HepG2 (cell line): Measurements from ENCODE around the gene KRT73. TPM values are rescaled to one million over a fixed set of nuclear protein-coding genes. Genes with fewer than 3 reads are reported as not detected.

Source experiments
- ATAC-seq: fragments of 200-7000 bp; cut with Tn5 transposase; 3 replicates; pipeline ENCODE4 v1.9.1; 2020; ENCODE audit warnings: mild to moderate bottlenecking, moderate library complexity
- BruUV-seq: library from RNA; stranded (reverse); fragments of 400-500 nt; replicated peaks from 2 replicates; lab custom pipeline; 2021; lab: Mats Ljungman, UMichigan
- CTCF ChIA-PET: fragments of 300-600 bp; formaldehyde crosslinking; extraction: SDS; loops from one replicate; lab custom pipeline; 2021; ENCODE audit warnings: low total read pairs, inconsistent platforms, low intra/inter-chr PET ratio; lab: Yijun Ruan, JAX
- POLR2A ChIA-PET: fragments of 350-600 bp; sonication (Branson Sonifier 250); formaldehyde crosslinking; loops from one replicate; lab custom pipeline; 2020; ENCODE audit warnings: antibody characterized with exemption, inconsistent platforms; lab: Yijun Ruan, JAX
- DNase-seq: peaks from one replicate; pipeline ENCODE4 v3.0.0-alpha.2; 2015; ENCODE audit warnings: low spot score
- FAIRE-seq: peaks from 3 replicates; lab custom pipeline; 2011; peaks lifted over from hg19 to GRCh38; lab: Jason Lieb, UNC
- H2AFZ ChIP-seq: one replicate; pipeline ENCODE4 v1.6.1; 2011; ENCODE audit warnings: low read length, inconsistent platforms
- H3K27ac ChIP-seq: fragments of 300-600 bp; 3 replicates; pipeline ENCODE4 v1.8.0; 2011; ENCODE audit warnings: mixed run types, mild to moderate bottlenecking, mixed read lengths, low read length, inconsistent platforms; ENCODE audit not compliant: insufficient read depth; ENCODE audit errors: extremely low read length
- H3K27me3 ChIP-seq, 2 experiments: fragments of 200-600 bp in 1 of 2; 2 replicates in 1 of 2; 3 replicates in 1 of 2; pipeline versions ENCODE4 v1.6.0 to v1.8.0; 2011; ENCODE audit warnings: low read length in 2 of 2, mild to moderate bottlenecking in 2 of 2, moderate library complexity in 2 of 2, inconsistent platforms in 1 of 2; ENCODE audit not compliant: insufficient read depth in 2 of 2, control insufficient read depth in 1 of 2
- H3K36me3 ChIP-seq, 2 experiments: fragments of 200-600 bp in 1 of 2; replicated peaks in 1 of 2; 2 replicates in 1 of 2; 3 replicates in 1 of 2; pipeline versions ENCODE4 v1.5.1 to v1.8.0; 2011; ENCODE audit warnings: low read length in 2 of 2, inconsistent platforms in 1 of 2; ENCODE audit not compliant: insufficient read depth in 2 of 2, control insufficient read depth in 1 of 2
- H3K4me1 ChIP-seq: 2 replicates; pipeline ENCODE4 v1.5.1; 2012; ENCODE audit warnings: low read length, inconsistent platforms; ENCODE audit not compliant: insufficient read depth
- H3K4me2 ChIP-seq: 2 replicates; pipeline ENCODE4 v1.6.0; 2011; ENCODE audit warnings: low read depth, low read length, inconsistent platforms
- H3K4me3 ChIP-seq, 3 experiments: fragments of 200-600 bp in 1 of 3; sonication (generic), shearing (Covaris generic) in 1 of 3; replicated peaks in 1 of 3; 2 replicates each; pipeline ENCODE4 v1.5.1; 2011 to 2016; ENCODE audit warnings: low read length in 3 of 3, inconsistent platforms in 2 of 3, low read depth in 2 of 3, mild to moderate bottlenecking in 2 of 3, control low read depth in 1 of 3, mixed read lengths in 1 of 3; ENCODE audit not compliant: insufficient read depth in 1 of 3
- H3K79me2 ChIP-seq: one replicate; pipeline ENCODE4 v1.6.1; 2011; ENCODE audit warnings: low read length, inconsistent platforms; ENCODE audit not compliant: insufficient read depth
- H3K9ac ChIP-seq: 2 replicates; pipeline ENCODE4 v1.6.0; 2011; ENCODE audit warnings: mild to moderate bottlenecking, low read depth, low read length, inconsistent platforms; ENCODE audit not compliant: insufficient read depth
- H3K9me3 ChIP-seq: 2 replicates; pipeline ENCODE4 v1.5.1; 2012; ENCODE audit warnings: mild to moderate bottlenecking, low read length
- H4K20me1 ChIP-seq: 2 replicates; pipeline ENCODE4 v1.6.0; 2011; ENCODE audit warnings: inconsistent platforms, mild to moderate bottlenecking, low read length, moderate library complexity; ENCODE audit not compliant: insufficient read depth
- ATRX ChIP-seq: sonication (generic); formaldehyde crosslinking; IDR thresholded peaks from 2 replicates; pipeline ENCODE4 v1.4.0; 2020; ENCODE audit warnings: missing genetic modification reagents, borderline replicate concordance
- CSRNP1 ChIP-seq: sonication (generic); formaldehyde crosslinking; IDR thresholded peaks from 2 replicates; pipeline ENCODE4 v1.8.1; 2023; ENCODE audit warnings: mild to moderate bottlenecking, missing genetic modification reagents
- EZH2 ChIP-seq: conservative IDR thresholded peaks from 2 replicates; pipeline ENCODE4 v1.6.1; 2012; ENCODE audit warnings: mild to moderate bottlenecking, low read depth, low read length, moderate library complexity
- MLLT10 ChIP-seq: sonication (generic); formaldehyde crosslinking; IDR thresholded peaks from 2 replicates; pipeline ENCODE4 v1.4.0; 2020; ENCODE audit warnings: missing genetic modification reagents
- NR2F2 ChIP-seq: IDR thresholded peaks from 2 replicates; pipeline ENCODE4 v1.6.1; 2012; ENCODE audit warnings: low read depth, inconsistent platforms, borderline replicate concordance
- PHF8 ChIP-seq: sonication (generic); formaldehyde crosslinking; IDR thresholded peaks from 2 replicates; pipeline ENCODE4 v1.5.0; 2020; ENCODE audit warnings: missing genetic modification reagents
- PREB ChIP-seq: sonication (generic); formaldehyde crosslinking; IDR thresholded peaks from 2 replicates; pipeline ENCODE4 v1.4.0; 2020; ENCODE audit warnings: missing genetic modification reagents
- SP5 ChIP-seq: IDR thresholded peaks from 2 replicates; pipeline ENCODE4 v1.6.1; 2016; ENCODE audit warnings: low read depth, borderline replicate concordance
- SUZ12 ChIP-seq: fragments of 150-350 bp; IDR thresholded peaks from 2 replicates; pipeline ENCODE4 v1.6.1; 2014; ENCODE audit warnings: low read depth, low read length
- ZBTB37 ChIP-seq: sonication (generic); formaldehyde crosslinking; IDR thresholded peaks from 2 replicates; pipeline ENCODE4 v1.4.0; 2020; ENCODE audit warnings: mild to moderate bottlenecking, missing genetic modification reagents
- ZNF121 ChIP-seq: sonication (generic); formaldehyde crosslinking; IDR thresholded peaks from 2 replicates; pipeline ENCODE4 v1.5.0; 2020; ENCODE audit warnings: mild to moderate bottlenecking, missing genetic modification reagents
- ZNF770 ChIP-seq: sonication (generic); formaldehyde crosslinking; IDR thresholded peaks from 2 replicates; pipeline ENCODE4 v1.5.0; 2020; ENCODE audit warnings: mild to moderate bottlenecking, missing genetic modification reagents
- ZNF879 ChIP-seq: sonication (generic); formaldehyde crosslinking; IDR thresholded peaks from 2 replicates; pipeline ENCODE4 v1.8.1; 2023; ENCODE audit warnings: missing genetic modification reagents
- WGBS: methylation state at CpG from one replicate; pipeline ENCODE4 v1.1.6; 2017; ENCODE audit warnings: low lambda C conversion rate; 5-methylcytosine and 5-hydroxymethylcytosine counted together
- in situ Hi-C: cut with HindIII; loops from 2 replicates; pipeline ENCODE4 v1.10.0; 2017; ENCODE audit warnings: low pct_unique_long_range_greater_than_20kb; ENCODE audit not compliant: extremely low pct_ligation_motif_present
- intact Hi-C: fragments of 100-400 bp; cut with micrococcal nuclease; formaldehyde crosslinking; loops from one replicate; pipeline ENCODE4 v1.10.0; 2022; ENCODE audit not compliant: unreplicated experiment
- polyA plus RNA-seq, 8 experiments: library from polyadenylated mRNA; depleted of rRNA in 3 of 8; stranded (reverse) in 7 of 8; unstranded in 1 of 8; fragments of >200 nt; fragmentation: Illumina TruSeq in 4 of 8; extraction: Trizol in 4 of 8; gene quantifications; 2 replicates each; pipeline versions ENCODE4 v1.2.1 to v1.2.3, GENCODE V29; 2011 to 2016; ENCODE audit warnings: low read depth in 4 of 8, missing spikeins in 1 of 8, mixed read lengths in 1 of 8; ENCODE audit not compliant: insufficient read depth in 1 of 8
- total RNA-seq, 5 experiments: library from RNA; depleted of rRNA; stranded (reverse); fragments of >200 nt; fragmentation: Illumina TruSeq; extraction: Trizol; gene quantifications; 2 replicates each; pipeline ENCODE4 v1.2.3, GENCODE V29; 2016; ENCODE audit warnings: low read depth in 1 of 5

Gene KRT73
- total and polyA plus RNA-seq, 2 of the 13 experiments (the other 11 are each of a cell fraction or from before 2014, with no cell fraction given): not detected

- Histone ChIP-seq H4K20me1 (no peaks in the 10 kb centered on the region), H3K4me2 (no peak overlapping the region), H3K4me3 (no peak overlapping the region), H3K4me1 (no peaks in the 10 kb centered on the region), H3K9me3 (no peaks in the 10 kb centered on the region), H3K79me2 (no peaks in the 10 kb centered on the region), H3K27ac (no peak overlapping the region), H3K27me3 (peaks cover 6 to 46% of the 10 kb centered on the region in 2 experiments; a peak in 3 of 5 replicates), H2AFZ (no peak overlapping the region), H3K36me3 (no peaks in the 10 kb centered on the region), H3K9ac (no peak overlapping the region)
- intact Hi-C loops: no loop called here
- DNase-seq (no peak), ATAC-seq (no peak), FAIRE-seq (no peak)
- ChIA-PET CTCF (no interaction called here), POLR2A (no interaction called here)
- TF ChIP-seq PREB (no peak), PHF8 (CRISPR knock-in tag) (no peak), NR2F2 (no peak), ZNF121 (CRISPR knock-in tag) (no peak), CSRNP1 (no peak), SUZ12 (no peak), MLLT10 (CRISPR knock-in tag) (no peak), ZNF770 (no peak), SP5 (CRISPR knock-in tag) (no peak), EZH2 (no peak), ATRX (CRISPR knock-in tag) (no peak), ZNF879 (CRISPR knock-in tag) (no peak), ZBTB37 (CRISPR knock-in tag) (no peak)
- no TSS peak for BruUV-seq
- 3% methylated on average over 2 of the region's 2 CpGs for WGBS
- in situ Hi-C loops: no loop called here
Measured at GRCh38 chr12:52618866-52619265, 507 bp upstream of the KRT73 start.
